ENCODE measurements around the gene SOX21. TPM values are rescaled to one million over a fixed set of nuclear protein-coding genes. Genes with fewer than 3 reads are reported as not detected.
A peak's percentile ranks its signal among the peaks of the same experiment; 100 is the strongest.

SOX21 gene
- total and polyA plus RNA-seq, 2 of the 8 experiments (the other 6 are each of a cell fraction or from before 2014, with no cell fraction given), result 3.9 TPM

GRCh38 chr13:94674609-94675348, 37.6 kb downstream of the SOX21 start:
- no peak overlapping the region for H3K9ac ChIP-seq (replicated peaks in 1 of 4; ENCODE audit: extremely low read depth in 1 of 4, low read depth in 3 of 4, low read length in 3 of 4)
- no peak overlapping the region for H2BK15ac ChIP-seq (ENCODE audit: low read length)
- H4K91ac ChIP-seq (replicated peaks; ENCODE audit: insufficient read length, low read length), result no peak overlapping the region
- H4K8ac ChIP-seq (ENCODE audit: extremely low read depth, insufficient read depth, low read length), result no peak overlapping the region
- H4K5ac ChIP-seq (ENCODE audit: insufficient read length, low read depth, low read length), result no peak overlapping the region
- H3K36me3 ChIP-seq (ENCODE audit: control insufficient read depth in 2 of 4, insufficient read depth in 4 of 4, low read length in 3 of 4), result no peaks in the 10 kb centered on the region
- H3K27me3 ChIP-seq (replicated peaks in 1 of 4; ENCODE audit: control insufficient read depth in 3 of 4, extremely low read depth in 1 of 4, insufficient read depth in 3 of 4, low read length in 3 of 4), result no peaks in the 10 kb centered on the region
- ChIA-PET POLR2A (ENCODE audit: partially characterized antibody) (interaction anchor here (1.0 to 1.7 kb wide), 2 partner anchors 30 to 36 kb away, joined by 3 to 4 read pairs; no protein-coding TSS in a partner anchor), CTCF (ENCODE audit: partially characterized antibody) (interaction anchor here (0.6 to 3.4 kb wide), 33 partner anchors 9 to 482 kb away, joined by 3 to 19 read pairs (median 4); no protein-coding TSS in a partner anchor)
- no peak overlapping the region for H3K18ac ChIP-seq (ENCODE audit: extremely low read depth, low read length)
- TF ChIP-seq YY1 (IDR thresholded peaks at IDR 0.05; ENCODE audit: low read depth, low read length), result peak; percentile 62; the same call in 1 of the 2 replicates
- TF ChIP-seq CTCF (IDR thresholded peaks at IDR 0.05; ENCODE audit: control extremely low read depth in 1 of 3, insufficient read depth in 1 of 3, low read depth in 1 of 3, low read length in 3 of 3), result peak; percentile 57 to 78 (median 73)
- 0 out of 2 replicates have a peak, but pooled peaks have one; percentile 34 for TF ChIP-seq TCF12 (IDR thresholded peaks at IDR 0.05; ENCODE audit: low read depth, low read length)
- TF ChIP-seq RAD21 (IDR thresholded peaks at IDR 0.05 in 1 of 2, conservative IDR thresholded peaks at IDR 0.05 in 1 of 2; ENCODE audit: low read depth in 2 of 2, low read length in 2 of 2), result peak; percentile 85 to 87
- no peak for TF ChIP-seq KDM1A (IDR thresholded peaks at IDR 0.05; ENCODE audit: borderline replicate concordance, low read length)
- H3K4ac ChIP-seq (replicated peaks; ENCODE audit: insufficient read length, low read depth, low read length), result no peak overlapping the region
- H4K20me1 ChIP-seq (replicated peaks in 1 of 2; ENCODE audit: control insufficient read depth in 1 of 2, insufficient read depth in 2 of 2, low read length in 2 of 2), result no peaks in the 10 kb centered on the region
- H3K79me2 ChIP-seq (ENCODE audit: control insufficient read depth in 1 of 2, insufficient read depth in 2 of 2, low read length in 2 of 2), result no peaks in the 10 kb centered on the region
- H3K56ac ChIP-seq (replicated peaks; ENCODE audit: insufficient read length, low read depth, low read length), result no peak overlapping the region
- no peak overlapping the region for H3K14ac ChIP-seq (ENCODE audit: insufficient read length)
- no peak overlapping the region for H3K27ac ChIP-seq (ENCODE audit: low read depth, low read length)
- H3K9me3 ChIP-seq (ENCODE audit: insufficient read depth in 2 of 2, low read depth in 1 of 2, low read length in 1 of 2), result no peaks in the 10 kb centered on the region
- H3K79me1 ChIP-seq (ENCODE audit: low read depth, low read length), result no peaks in the 10 kb centered on the region
- no peak overlapping the region for H2AFZ ChIP-seq (ENCODE audit: low read length)
- H2AK5ac ChIP-seq (ENCODE audit: low read depth, low read length), result no peak overlapping the region
- H3K4me2 ChIP-seq (ENCODE audit: insufficient read depth in 1 of 2, low read depth in 2 of 2, low read length in 2 of 2), result no peak overlapping the region
- H2BK12ac ChIP-seq (ENCODE audit: low read depth, low read length), result no peak overlapping the region
- 0 out of 2 replicates have a peak, but pooled peaks cover 2% of the 10 kb centered on the region for H3K23me2 ChIP-seq (ENCODE audit: low read depth, low read length)
- DNase-seq (ENCODE audit: low read depth in 1 of 2, low spot score in 2 of 2) (peak in 1 of 2 experiments; percentile 85), FAIRE-seq (peak; percentile 92)
- WGBS, 2 experiments (ENCODE audit: extremely low coverage in 1 of 2, insufficient coverage in 1 of 2, insufficient read length in 1 of 2, insufficient replicate concordance in 2 of 2, low coverage in 1 of 2, low lambda C conversion rate in 2 of 2, missing lambda C conversion rate in 1 of 2), result 41% methylated on average over 5 of the region's 5 CpGs; no CpG with 5 or more reads in 1 of the 2 experiments
- H2BK120ac ChIP-seq (replicated peaks; ENCODE audit: low read depth, low read length), result no peak overlapping the region
- H2BK5ac ChIP-seq (ENCODE audit: low read depth, low read length), result no peak overlapping the region
- H2BK20ac ChIP-seq (ENCODE audit: low read length), result no peak overlapping the region
- H3K4me1 ChIP-seq (replicated peaks in 1 of 4; ENCODE audit: control insufficient read depth in 3 of 4, insufficient read depth in 4 of 4, low read length in 3 of 4), result peaks cover 0 to 3% (median 0%) of the 10 kb centered on the region in 4 experiments; a peak in 3 of 7 replicates
- no peak overlapping the region for H3K23ac ChIP-seq (ENCODE audit: insufficient read length)
- no peak overlapping the region for H3K4me3 ChIP-seq (ENCODE audit: extremely low read depth in 1 of 4, insufficient read depth in 2 of 4, low read depth in 3 of 4, low read length in 4 of 4)
